ENCODE measurements around the gene NRN1L.
A peak's percentile ranks its signal among the peaks of the same experiment; 100 is the strongest.

Gene NRN1L

DNA sequence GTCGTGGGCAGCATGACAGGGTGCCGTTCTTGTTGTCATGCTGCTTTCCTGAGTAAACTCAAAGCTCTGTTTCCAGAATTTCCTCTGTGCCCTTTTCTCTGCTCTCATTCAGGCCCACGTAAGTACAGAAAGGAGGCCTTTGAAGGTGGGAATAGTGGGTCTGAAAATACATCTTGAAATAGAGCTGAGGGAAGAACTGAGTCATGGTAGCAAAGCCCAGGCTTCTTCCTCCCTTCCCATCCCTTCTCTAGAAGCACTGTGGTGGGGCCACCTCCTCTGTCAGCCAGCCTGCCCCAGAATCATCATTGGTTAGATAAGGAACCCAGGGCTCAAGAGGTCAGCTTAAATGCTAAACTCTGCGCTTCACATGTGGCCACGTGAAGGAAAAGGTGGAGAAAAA, 37.5 kb downstream of the NRN1L start:
- no peak for DNase-seq

GRCh38 chr16:67922740-67923139, 38.1 kb downstream of the NRN1L start:
- no peak for DNase-seq

GRCh38 chr16:67923414-67924116, 38.9 kb downstream of the NRN1L start:
- no peak for DNase-seq

GRCh38 chr16:67924140-67924906, 39.6 kb downstream of the NRN1L start:
- no peak for DNase-seq

GRCh38 chr16:67926181-67926750, 41.6 kb downstream of the NRN1L start:
- peak; percentile 78 for DNase-seq

- no peak for DNase-seq
Measured at GRCh38 chr16:67927131-67927941, 42.7 kb downstream of the NRN1L start.

GRCh38 chr16:67928147-67928546, 43.5 kb downstream of the NRN1L start:
- DNase-seq: no peak

- DNase-seq: peak; percentile 68
Measured at GRCh38 chr16:67928561-67929364, 44.1 kb downstream of the NRN1L start.

GRCh38 chr16:67930191-67930590, 45.5 kb downstream of the NRN1L start:
- no peak for DNase-seq

DNA sequence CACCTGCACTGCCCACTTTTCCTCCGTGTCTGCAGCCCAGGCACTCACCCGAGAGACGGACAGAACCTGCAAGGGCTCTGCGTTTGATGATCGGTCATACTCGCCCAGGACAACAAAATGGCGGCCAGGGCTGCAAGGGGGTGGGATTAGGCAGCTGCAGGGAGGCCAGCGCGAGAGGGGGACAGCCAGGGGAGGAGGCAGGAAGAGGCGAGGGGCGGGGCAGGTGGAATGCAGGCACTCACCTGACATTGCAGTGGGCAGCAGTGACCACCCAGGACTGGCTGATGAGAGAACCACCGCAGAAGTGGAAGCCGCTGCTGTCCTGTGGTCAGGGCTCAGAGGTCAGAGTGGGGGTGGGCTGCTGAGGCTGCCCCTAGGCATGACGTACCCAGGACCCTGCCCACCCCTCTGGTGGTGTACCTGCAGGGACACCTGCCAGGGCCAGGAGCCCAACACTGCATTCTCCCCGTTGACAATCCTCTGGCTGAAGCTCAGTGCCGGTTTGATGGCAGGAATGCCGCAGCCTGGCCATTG, 46.1 kb downstream of the NRN1L start:
- DNase-seq: no peak

- DNase-seq: no peak
Measured at GRCh38 chr16:67931712-67932461, 47.2 kb downstream of the NRN1L start, which contains the start of gene CTRL. CTRL (minus strand) TSS chr16:67931862; CDS start chr16:67931852, 10 bp downstream.

GRCh38 chr16:67932462-67932840, 47.8 kb downstream of the NRN1L start:
- no peak for DNase-seq

GRCh38 chr16:67933805-67934204, 49.1 kb downstream of the NRN1L start:
- no peak for DNase-seq

DNA sequence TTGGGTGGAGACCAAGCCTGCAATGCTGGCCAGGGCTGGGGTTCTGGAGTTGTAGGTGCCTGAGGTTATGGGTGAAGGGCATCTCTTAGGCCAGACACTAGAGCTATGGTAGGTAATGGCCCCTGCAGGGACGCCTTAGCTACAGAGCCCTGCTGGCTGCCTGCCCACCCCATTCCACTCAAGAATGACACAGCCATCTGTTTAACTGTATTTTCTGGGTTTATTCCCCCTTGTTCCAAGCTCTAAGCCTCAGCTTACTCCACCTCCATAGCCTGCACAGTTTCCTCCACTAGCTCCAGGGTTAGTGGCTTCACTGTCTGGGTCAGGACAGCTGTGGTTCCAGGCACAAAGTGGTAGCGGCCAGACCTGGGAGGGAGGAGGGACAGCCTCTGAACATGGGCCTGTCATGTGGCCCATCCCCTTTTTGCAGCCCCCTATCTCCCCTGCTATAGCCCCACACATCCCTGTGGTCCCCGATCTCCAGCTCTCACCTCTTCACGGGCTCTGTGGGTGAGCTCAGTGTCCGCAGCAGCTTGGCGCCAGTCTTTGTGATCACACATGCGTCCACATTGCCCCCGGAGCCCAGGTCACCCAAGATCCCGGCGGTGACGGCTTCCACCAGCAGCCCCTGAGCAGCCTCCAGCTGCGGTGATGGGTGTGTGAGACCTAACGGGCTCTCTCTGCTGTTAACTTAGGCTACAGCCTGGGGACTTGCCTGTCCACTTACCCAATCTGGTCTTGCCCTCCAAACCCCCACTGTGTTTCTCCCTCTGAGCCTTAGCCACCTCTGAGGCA, 49.8 kb downstream of the NRN1L start:
- DNase-seq: no peak

GRCh38 chr16:67935101-67935401, 50.4 kb downstream of the NRN1L start:
- DNase-seq: no peak

GRCh38 chr16:67935402-67936123, 50.9 kb downstream of the NRN1L start:
- peak; percentile 97 for DNase-seq

All from NCI-H146 (cell line).